Thoracic aorta (tissue), 2 donors: Measurements from ENCODE around the gene WDR18. TPM values are rescaled to one million over a fixed set of nuclear protein-coding genes. Genes with fewer than 3 reads are reported as not detected.
A peak's percentile ranks its signal among the peaks of the same experiment; 100 is the strongest.

Experiments
- ATAC-seq: fragments of 150-250 bp; one replicate; pipeline ENCODE4 v1.8.0; 2017; ENCODE audit warnings: low read depth; ENCODE audit not compliant: insufficient number of reproducible peaks, low FRiP score
- DNase-seq: peaks from one replicate; pipeline ENCODE4 v3.0.0-alpha.2; 2020; ENCODE audit warnings: low spot score
- H3K27ac ChIP-seq, 2 donors: fragments of 200-600 bp; sonication (generic); 1 replicate in 1 of 2; 2 replicates in 1 of 2; pipeline ENCODE4 v1.5.1; 2016; ENCODE audit warnings: mild to moderate bottlenecking in 2 of 2, moderate library complexity in 2 of 2
- H3K27me3 ChIP-seq: fragments of 200-600 bp; sonication (generic); replicated peaks from 2 replicates; pipeline ENCODE4 v1.6.0; 2016; ENCODE audit warnings: mild to moderate bottlenecking; ENCODE audit not compliant: insufficient read depth
- H3K36me3 ChIP-seq: fragments of 200-600 bp; sonication (generic); one replicate; pipeline ENCODE4 v1.5.1; 2016
- H3K4me1 ChIP-seq, 2 donors: fragments of 200-600 bp; sonication (generic); 1 replicate in 1 of 2; 2 replicates in 1 of 2; pipeline versions ENCODE4 v1.5.1 to v1.6.0; 2016; ENCODE audit warnings: low read depth in 2 of 2, mild to moderate bottlenecking in 1 of 2; ENCODE audit not compliant: control insufficient read depth in 1 of 2
- H3K4me3 ChIP-seq: fragments of 200-600 bp; sonication (generic); 2 replicates; pipeline ENCODE4 v1.5.1; 2016; ENCODE audit warnings: mild to moderate bottlenecking
- H3K9me3 ChIP-seq: fragments of 200-600 bp; sonication (generic); 2 replicates; pipeline ENCODE4 v1.5.1; 2016
- CTCF ChIP-seq: fragments of 200-600 bp; sonication (generic); IDR thresholded peaks from one replicate; pipeline ENCODE4 v1.5.1; 2019; ENCODE audit warnings: antibody characterized with exemption
- total RNA-seq, 2 donors: library from RNA; depleted of rRNA; stranded (reverse); fragments of >200 nt; gene quantifications; one replicate each; pipeline versions ENCODE4 v1.1.0 to v1.2.3, GENCODE V29; 2016

Gene WDR18
- total RNA-seq, 2 donors from 2014 or later = 6.8 to 27.6 TPM

- no peaks in the 10 kb centered on the region for H3K36me3 ChIP-seq
- ATAC-seq (no peak), DNase-seq (no peak)
- H3K4me3 ChIP-seq = no peak overlapping the region
- peaks cover 13 to 32% of the 10 kb centered on the region in 2 donors for H3K4me1 ChIP-seq
- H3K27me3 ChIP-seq = no peaks in the 10 kb centered on the region
- no peaks in the 10 kb centered on the region for H3K9me3 ChIP-seq
- no peak for TF ChIP-seq CTCF
- no peak overlapping the region for H3K27ac ChIP-seq
These were observed 44.7 kb upstream of the WDR18 start for GRCh38 chr19:939439-939838.

GRCh38 chr19:939922-940321 lies 44.2 kb upstream of the WDR18 start:
- Histone ChIP-seq H3K27ac (peak overlapping the region; percentile 82), H3K36me3 (no peaks in the 10 kb centered on the region), H3K9me3 (no peaks in the 10 kb centered on the region), H3K4me1 (peaks cover 11 to 27% of the 10 kb centered on the region in 2 donors), H3K27me3 (no peaks in the 10 kb centered on the region), H3K4me3 (peak overlapping the region; percentile 64)
- no peak for ATAC-seq
- DNase-seq = no peak
- no peak for TF ChIP-seq CTCF

GRCh38 chr19:940591-941291 lies 43.4 kb upstream of the WDR18 start:
- peak; percentile 57 for DNase-seq
- peak; percentile 45 for ATAC-seq
- no peaks in the 10 kb centered on the region for H3K27me3 ChIP-seq
- TF ChIP-seq CTCF = no peak
- H3K36me3 ChIP-seq = no peaks in the 10 kb centered on the region
- H3K9me3 ChIP-seq = no peaks in the 10 kb centered on the region
- peak overlapping the region; percentile 82 for H3K27ac ChIP-seq
- H3K4me3 ChIP-seq = peak overlapping the region; percentile 64
- H3K4me1 ChIP-seq = peaks cover 6 to 20% of the 10 kb centered on the region in 2 donors

GRCh38 chr19:941292-942132 lies 42.6 kb upstream of the WDR18 start:
- DNase-seq = no peak
- no peaks in the 10 kb centered on the region for H3K27me3 ChIP-seq
- no peaks in the 10 kb centered on the region for H3K36me3 ChIP-seq
- peaks cover 6 to 20% of the 10 kb centered on the region in 2 donors for H3K4me1 ChIP-seq
- H3K4me3 ChIP-seq = peak overlapping the region; percentile 64
- peak overlapping the region; percentile 82 for H3K27ac ChIP-seq
- H3K9me3 ChIP-seq = no peaks in the 10 kb centered on the region
- TF ChIP-seq CTCF = no peak
- no peak for ATAC-seq

- DNase-seq (no peak), ATAC-seq (no peak)
- Histone ChIP-seq H3K36me3 (no peaks in the 10 kb centered on the region), H3K9me3 (no peaks in the 10 kb centered on the region), H3K4me3 (no peak overlapping the region), H3K4me1 (peaks cover 6 to 20% of the 10 kb centered on the region in 2 donors), H3K27ac (no peak overlapping the region), H3K27me3 (no peaks in the 10 kb centered on the region)
- TF ChIP-seq CTCF = no peak
These were observed 42.0 kb upstream of the WDR18 start for GRCh38 chr19:942133-942645.
